Hematopoietic multipotent progenitor cell treated with erythropoietin and hydrocortisone succinate and interleukin-3 and kit ligand, for 6 days (in vitro differentiated cells): Measurements from ENCODE around the gene CCDC150.
A peak's percentile ranks its signal among the peaks of the same experiment; 100 is the strongest.
"Not testable (repeated sequence)": the region's sequence is repeated elsewhere in the genome, so short reads cannot be mapped to it uniquely, and the experiment has no call there.

Experiments used
- DNase-seq: peaks from one replicate; pipeline ENCODE4 v3.0.0-alpha.2; 2015

The CCDC150 gene

DNA sequence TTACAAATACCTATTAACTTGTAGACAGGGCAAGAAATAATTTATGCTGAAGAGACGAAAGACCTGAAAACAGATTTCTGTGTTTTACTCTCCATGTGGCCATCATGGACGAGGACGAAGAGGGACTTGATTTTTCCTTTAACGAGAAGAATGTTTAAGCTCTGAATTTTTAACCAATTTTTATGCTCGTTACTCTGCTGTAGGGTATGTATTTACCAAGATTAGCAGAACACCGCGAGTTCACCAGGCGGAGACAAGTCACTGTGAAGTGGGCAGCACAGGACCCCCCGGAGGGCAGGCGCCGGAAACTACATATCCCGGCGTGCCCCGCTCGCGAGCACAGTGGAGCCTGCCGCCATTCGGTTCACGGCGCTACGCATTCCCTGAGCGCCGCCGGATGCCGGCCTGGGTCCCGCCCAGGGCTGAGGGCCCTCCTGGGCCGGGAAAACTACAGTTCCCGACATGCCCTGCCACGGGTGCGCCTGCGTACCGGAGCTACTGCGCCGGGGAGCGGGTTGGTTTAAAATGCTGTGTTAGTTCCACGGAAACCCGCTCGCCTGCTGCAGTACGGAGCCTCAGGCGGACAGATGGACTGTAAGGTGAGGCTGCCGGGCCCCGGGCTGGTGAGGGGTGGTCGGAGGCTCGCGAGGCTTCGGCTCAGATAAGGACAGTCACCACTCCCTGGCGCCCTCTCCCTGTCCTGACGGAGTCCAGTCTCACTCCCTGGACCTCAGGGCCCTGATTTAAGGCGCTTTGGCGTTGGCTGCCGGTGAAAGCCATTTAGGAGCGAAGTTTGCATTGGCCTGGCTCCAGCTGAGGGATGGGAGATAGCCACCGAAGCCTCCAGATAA lies at the start of gene CCDC150:
TSS of gene CCDC150 (plus strand) at position 536 of the 851 bp plus-strand sequence. CDS start at position 588, 52 bp downstream.
- peak; percentile 96 for DNase-seq

DNA sequence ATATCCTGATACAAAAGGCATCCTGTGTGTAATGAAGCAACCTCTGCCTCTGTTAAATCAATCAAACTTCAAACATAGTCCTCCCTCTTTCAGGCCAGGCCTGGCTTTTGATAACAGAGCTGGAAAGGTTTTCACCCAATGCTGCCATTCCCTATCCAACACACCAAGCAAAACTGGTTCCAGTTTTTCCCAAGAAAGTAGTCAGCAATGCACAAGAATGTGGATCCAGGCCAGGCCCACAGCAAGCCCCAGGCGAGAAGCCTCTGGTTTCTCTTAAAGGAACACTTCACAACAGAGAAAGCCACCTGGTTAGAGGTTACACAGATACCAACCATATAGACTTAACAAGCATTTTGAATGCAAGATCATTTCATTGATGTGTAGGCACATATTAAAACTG lies 49.2 kb upstream of the CCDC150 start:
- DNase-seq: no peak

- DNase-seq: no peak
Measured at GRCh38 chr2:196591004-196591403, 48.5 kb upstream of the CCDC150 start.

GRCh38 chr2:196591621-196592022 lies 47.9 kb upstream of the CCDC150 start:
- no peak for DNase-seq

DNA sequence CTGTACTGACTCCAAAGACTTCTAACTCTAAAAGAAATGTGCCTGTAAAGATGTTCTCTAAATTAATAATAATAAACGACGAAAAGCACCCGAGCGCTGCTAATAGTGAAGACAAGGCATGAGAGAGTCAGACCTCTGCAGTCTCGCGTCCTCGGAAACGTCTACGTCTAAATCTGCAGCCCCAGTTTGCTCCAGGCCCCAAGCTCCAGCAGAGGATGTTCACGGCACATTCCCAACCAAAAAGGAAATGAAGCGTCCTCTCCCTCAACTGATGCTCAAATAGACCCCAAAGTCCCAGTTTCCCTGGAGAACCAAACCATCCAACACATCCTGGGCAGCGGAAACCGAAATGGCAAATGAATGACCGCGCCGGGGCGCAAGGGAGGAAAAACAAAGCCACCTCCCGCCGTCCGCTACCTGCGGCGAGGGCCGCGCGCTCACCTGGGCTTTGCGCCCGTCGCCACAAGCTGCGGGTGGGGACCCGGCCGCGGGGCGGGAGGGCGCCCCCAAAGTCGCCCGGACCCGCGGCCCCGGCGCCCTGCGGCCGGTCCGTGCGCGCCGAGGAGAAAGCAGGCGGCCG lies 47.1 kb upstream of the CCDC150 start:
- DNase-seq: peak; percentile 11

GRCh38 chr2:196592911-196593881 lies 46.3 kb upstream of the CCDC150 start, which contains the start of gene HECW2:
TSS of gene HECW2 (minus strand) at chr2:196593554.
- peak; percentile 41 for DNase-seq

DNA sequence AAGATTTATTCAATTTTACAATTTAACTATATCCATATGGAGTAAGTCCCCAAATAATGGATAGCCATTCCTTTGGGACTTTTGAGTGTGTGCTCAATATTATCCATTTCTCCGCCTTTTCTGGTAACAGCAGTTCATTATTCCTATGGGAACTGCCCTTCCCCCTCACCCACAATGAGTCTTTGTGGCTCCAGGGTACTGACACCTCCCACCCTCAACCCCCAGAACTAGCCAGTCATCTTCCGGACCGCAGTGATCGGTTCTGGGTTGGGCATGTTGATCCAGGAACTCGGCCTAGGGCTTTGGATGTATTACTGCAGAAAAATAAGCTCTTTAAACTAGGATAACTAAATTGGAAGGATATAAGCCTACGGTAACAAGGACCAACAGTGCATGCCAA lies 45.4 kb upstream of the CCDC150 start:
- no peak for DNase-seq

- no peak for DNase-seq
Measured at GRCh38 chr2:196597531-196597930, 42.0 kb upstream of the CCDC150 start.

DNA sequence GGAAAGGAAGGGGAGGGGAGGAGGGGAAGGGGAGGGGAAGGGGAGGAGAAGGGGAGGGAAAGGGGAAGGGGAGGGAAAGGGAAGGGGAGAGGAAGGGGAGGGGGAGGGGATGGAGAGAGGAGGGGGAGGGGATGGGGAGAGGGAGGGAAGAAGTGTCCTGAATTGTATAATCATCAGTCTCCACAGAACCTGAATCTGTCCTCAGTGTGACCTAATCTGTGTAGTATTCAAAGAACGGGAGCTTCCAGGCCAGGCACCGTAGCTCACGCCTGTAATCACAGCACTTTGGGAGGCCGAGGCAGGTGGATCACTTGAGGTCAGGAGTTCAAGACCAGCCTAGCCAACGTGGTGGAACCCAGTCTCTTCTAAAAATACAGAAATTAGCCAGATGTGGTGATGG lies 41.1 kb upstream of the CCDC150 start:
- DNase-seq: no peak

- DNase-seq: no peak
Measured at GRCh38 chr2:196598846-196599245, 40.7 kb upstream of the CCDC150 start.

GRCh38 chr2:196601430-196602306 lies 37.8 kb upstream of the CCDC150 start:
- peak; percentile 35 for DNase-seq

GRCh38 chr2:196604196-196604595 lies 35.3 kb upstream of the CCDC150 start:
- DNase-seq: no peak

DNA sequence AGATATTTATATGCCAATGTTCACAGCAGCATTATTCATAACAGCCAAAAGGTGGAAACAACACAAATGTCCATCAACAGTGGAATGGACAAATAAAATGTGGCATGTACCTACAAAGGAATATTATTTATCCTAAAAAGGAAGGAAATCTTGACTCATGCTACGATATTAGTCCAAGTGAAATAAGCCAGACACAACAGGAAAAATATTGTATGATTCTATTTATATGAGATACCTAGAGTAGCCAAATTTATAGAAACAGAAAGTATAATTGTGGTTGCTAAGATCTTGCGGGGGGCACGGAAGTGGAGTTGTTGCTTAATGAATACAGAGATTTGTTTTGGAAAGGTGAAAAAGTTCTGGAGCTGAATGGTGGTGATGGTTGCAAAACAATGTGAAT lies 33.0 kb upstream of the CCDC150 start:
- DNase-seq: no peak

- peak; percentile 19 for DNase-seq
Measured at GRCh38 chr2:196607073-196607472, 32.4 kb upstream of the CCDC150 start.

GRCh38 chr2:196607896-196608295 lies 31.6 kb upstream of the CCDC150 start:
- not testable (repeated sequence) for DNase-seq

- no peak for DNase-seq
Measured at GRCh38 chr2:196609806-196610205, 29.7 kb upstream of the CCDC150 start.

DNA sequence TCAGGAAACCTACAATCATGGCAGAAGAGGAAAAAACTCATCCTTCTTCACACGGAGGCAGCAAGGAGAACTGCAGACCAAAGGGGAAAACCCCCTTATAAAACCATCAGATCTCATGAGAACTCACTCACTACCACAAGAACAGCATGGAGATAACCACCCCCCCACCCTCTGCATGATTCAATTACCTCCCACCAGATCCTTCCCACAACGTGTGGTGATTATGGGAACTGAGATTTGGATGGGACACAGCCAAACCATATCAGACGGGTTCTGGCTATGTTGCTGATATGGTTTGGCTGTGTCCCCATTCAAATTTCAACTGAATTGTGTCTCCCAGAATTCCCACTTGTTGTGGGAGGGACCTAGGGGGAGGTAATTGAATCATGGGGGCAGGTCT lies 28.7 kb upstream of the CCDC150 start:
- DNase-seq: no peak

DNA sequence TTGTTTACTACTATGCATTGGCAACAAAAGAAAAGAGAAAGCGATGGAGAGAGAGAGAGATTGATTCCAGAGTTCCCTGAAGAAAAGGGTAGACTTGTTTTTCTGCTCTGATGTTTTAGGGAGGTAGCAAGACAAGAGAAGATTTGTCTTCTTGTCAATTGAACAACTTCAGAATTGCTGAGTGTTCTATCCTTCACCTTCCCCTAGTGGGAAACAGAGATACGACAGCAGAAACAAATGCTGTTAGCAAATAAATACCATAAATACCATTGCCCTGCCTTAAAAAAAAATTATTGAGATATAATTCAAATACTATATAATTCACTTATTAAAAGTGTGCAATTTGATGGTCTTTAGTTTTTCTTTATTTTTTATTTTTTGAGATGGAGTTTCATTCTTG lies 26.2 kb upstream of the CCDC150 start:
- DNase-seq: no peak

DNA sequence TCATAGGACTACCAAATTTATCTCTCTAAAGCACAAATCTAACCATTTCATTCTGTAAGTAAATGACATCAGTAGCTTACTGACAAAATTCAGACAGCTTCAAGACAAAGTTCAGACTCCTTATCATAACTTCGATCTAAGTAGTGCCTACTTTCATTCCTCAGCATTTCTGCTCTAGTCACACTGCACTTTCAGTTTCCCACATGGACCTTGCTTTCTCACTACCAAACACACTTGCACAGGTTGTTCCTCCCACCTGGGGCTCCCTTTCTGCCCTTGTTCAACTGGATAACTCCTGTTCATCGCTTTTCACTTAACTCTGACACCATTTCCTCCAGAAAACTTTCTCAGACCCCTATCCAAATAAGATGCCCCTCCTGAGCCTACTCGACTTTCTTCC lies 22.1 kb upstream of the CCDC150 start:
- DNase-seq: no peak

GRCh38 chr2:196618661-196619060 lies 20.9 kb upstream of the CCDC150 start:
- DNase-seq: no peak

DNA sequence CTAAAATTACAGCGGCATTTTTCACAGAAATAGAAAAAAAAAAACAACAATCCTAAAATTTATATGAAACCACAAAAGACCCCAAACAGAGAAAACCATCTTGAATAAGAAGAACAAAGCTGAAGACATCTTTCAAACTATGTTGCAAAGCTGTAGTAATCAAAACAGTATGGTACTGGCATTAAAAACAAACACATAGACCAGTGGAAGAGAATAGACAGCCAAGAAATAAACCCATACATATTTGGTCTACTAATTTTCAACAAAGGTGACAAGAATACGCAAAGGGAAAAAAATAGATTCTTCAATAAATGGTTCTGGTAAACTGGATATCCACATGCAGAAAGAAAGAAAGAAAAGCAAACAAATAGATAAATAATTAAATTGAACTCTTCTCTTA lies 9.0 kb upstream of the CCDC150 start:
- DNase-seq: no peak

DNA sequence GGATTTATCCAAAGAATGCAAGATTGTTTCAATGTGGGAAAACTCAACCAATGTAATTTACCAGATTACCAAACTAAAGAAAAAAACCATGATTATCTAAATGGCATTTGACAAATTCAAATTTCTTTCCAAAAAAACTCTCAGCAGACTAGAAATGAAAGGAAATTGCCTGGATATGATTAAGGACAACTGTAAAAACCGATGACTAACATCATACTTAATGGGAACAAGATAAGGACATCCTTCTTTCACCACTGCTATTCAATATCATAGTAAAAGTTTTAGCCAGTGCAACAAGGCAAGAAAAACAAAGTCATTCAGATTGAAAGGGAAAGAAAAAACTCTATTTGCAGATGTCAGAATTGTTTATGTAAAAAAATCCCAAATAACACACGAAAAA lies 4.4 kb upstream of the CCDC150 start:
- no peak for DNase-seq
